ENCODE results near the gene GALNT2.

GALNT2 gene

DNA sequence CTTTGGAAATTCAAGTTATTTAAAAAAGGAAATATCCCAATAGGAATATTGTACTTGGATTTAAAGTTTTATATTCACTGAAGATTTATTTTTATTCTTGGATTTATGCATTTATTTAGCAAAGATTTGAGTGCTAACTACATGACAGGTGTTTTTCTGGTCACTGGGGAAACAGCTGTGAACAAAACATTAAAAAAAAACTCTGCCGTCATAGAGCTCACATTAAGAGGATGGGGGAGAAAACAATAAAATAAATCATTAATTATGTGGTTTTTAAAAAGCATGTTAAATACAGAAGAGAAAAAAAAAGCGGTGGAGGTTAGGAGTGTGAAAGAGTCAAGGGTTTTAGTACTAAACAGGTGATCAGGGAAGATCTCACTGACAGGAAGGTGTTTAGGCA lies 149.9 kb downstream of the GALNT2 start:
- Histone ChIP-seq H4K8ac (ENCODE audit: low read depth, low read length) (no peak overlapping the region), H3K9ac (ENCODE audit: low read length) (no peak overlapping the region), H2BK12ac (ENCODE audit: low read length) (no peak overlapping the region), H4K91ac (ENCODE audit: low read depth, low read length) (no peak overlapping the region), H3K23ac (ENCODE audit: low read length) (no peak overlapping the region), H3K36me3 (ENCODE audit: control insufficient read depth in 1 of 2, insufficient read depth in 2 of 2, low read length in 2 of 2) (no peaks in the 10 kb centered on the region), H4K12ac (ENCODE audit: low read depth, low read length) (no peak overlapping the region), H2BK5ac (ENCODE audit: low read depth, low read length, poor library complexity) (no peak overlapping the region), H3K27ac (ENCODE audit: low read depth, low read length) (no peak overlapping the region), H3K4me3 (ENCODE audit: low read depth, low read length) (no peak overlapping the region), H3K4ac (ENCODE audit: low read depth, low read length) (no peak overlapping the region), H2AK5ac (ENCODE audit: low read length) (no peak overlapping the region), H3K18ac (ENCODE audit: low read length) (no peak overlapping the region), H2BK120ac (ENCODE audit: insufficient read depth, low read length, poor library complexity) (no peak overlapping the region), H3K4me1 (ENCODE audit: control insufficient read depth in 1 of 2, insufficient read depth in 2 of 2, low read length in 2 of 2) (peaks cover 5 to 11% of the 10 kb centered on the region in 2 experiments), H3K79me2 (ENCODE audit: control insufficient read depth, insufficient read depth, low read length, poor library complexity) (no peaks in the 10 kb centered on the region), H3K14ac (ENCODE audit: low read length) (no peak overlapping the region), H3K79me1 (ENCODE audit: low read length) (peaks cover 2% of the 10 kb centered on the region), H2AFZ (ENCODE audit: insufficient read depth, low read length, poor library complexity) (no peak overlapping the region), H3K4me2 (ENCODE audit: low read length) (no peak overlapping the region), H3K27me3 (ENCODE audit: insufficient read depth, low read length) (no peaks in the 10 kb centered on the region), H3K9me3 (ENCODE audit: insufficient read depth, low read depth, low read length) (peaks cover 1% of the 10 kb centered on the region)
- no peak for DNase-seq
- 100% methylated on average over 1 of the region's 2 CpGs for WGBS (ENCODE audit: extremely low coverage, insufficient coverage, insufficient read length)

DNA sequence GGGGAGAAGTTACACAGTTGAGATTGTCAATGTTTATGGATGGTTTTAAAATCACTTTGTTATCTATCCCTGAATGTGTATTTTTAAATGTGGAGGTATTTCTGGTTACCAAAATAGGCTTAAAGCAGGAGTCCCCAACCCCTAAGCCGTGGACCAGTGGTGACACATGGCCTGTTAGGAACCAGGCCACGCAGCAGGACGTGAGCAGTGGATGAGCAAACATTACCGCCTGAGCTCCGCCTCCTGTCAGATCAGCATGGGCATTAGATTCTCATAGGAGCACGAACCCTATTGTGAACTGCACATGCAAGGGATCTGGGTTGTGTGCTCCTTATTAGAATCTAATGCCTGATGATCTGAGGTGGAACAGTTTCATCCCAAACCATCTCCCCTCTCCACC lies 151.6 kb downstream of the GALNT2 start:
- H3K18ac ChIP-seq (ENCODE audit: low read length): no peak overlapping the region

DNA sequence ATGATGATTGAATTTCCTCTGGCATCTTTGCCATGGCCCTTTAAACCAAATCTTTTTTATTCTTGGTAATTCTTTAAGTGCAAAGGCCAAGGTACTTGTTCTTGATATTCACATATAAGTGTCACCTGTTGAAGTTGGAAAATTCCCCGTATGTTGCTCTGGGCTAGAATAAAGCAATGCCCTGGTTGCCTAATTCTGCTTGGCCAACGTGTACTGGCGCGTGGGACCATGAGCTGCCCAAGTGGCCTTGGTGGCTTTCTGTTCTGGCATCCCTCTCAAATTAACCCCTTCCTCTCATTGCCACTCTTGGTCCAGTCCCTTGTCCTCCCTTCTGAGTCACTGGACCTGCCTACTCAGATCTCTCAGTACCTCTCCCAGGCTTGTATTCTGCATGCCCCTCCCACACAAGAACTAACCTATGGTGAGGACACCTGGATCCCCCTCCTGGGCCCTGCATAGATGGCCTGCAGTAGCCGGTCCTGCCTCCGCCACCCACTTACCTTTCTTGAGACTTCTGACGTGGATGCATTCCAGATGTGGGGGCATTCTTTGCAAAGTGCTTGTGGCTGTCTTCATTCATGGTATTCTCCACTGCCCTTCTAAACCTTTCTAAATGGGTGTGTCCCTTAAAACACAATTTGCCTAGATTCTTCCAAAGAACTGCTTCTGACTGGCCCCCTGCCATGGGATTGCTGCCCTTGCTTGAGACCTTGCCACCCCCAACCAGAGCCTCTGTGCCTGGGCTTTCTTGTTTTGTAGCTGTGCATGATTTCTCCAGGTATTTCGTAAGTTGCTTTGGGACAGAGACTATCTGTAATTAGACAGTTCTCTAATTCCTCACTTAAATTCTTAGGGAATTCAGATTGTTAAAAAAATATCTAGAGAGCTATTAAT lies 152.4 kb downstream of the GALNT2 start:
- Histone ChIP-seq H3K79me1 (ENCODE audit: low read length) (peaks cover 2% of the 10 kb centered on the region), H3K4me3 (ENCODE audit: low read depth, low read length) (no peak overlapping the region), H3K4me1 (ENCODE audit: control insufficient read depth in 1 of 2, insufficient read depth in 2 of 2, low read length in 2 of 2) (peaks cover 3 to 6% of the 10 kb centered on the region in 2 experiments), H3K4ac (ENCODE audit: low read depth, low read length) (no peak overlapping the region), H3K9ac (ENCODE audit: low read length) (no peak overlapping the region), H2BK5ac (ENCODE audit: low read depth, low read length, poor library complexity) (no peak overlapping the region), H3K9me3 (ENCODE audit: insufficient read depth, low read depth, low read length) (peaks cover 1% of the 10 kb centered on the region), H2BK120ac (ENCODE audit: insufficient read depth, low read length, poor library complexity) (no peak overlapping the region), H3K27me3 (ENCODE audit: insufficient read depth, low read length) (no peaks in the 10 kb centered on the region), H4K12ac (ENCODE audit: low read depth, low read length) (no peak overlapping the region), H3K79me2 (ENCODE audit: control insufficient read depth, insufficient read depth, low read length, poor library complexity) (no peaks in the 10 kb centered on the region), H3K23ac (ENCODE audit: low read length) (no peak overlapping the region), H2AFZ (ENCODE audit: insufficient read depth, low read length, poor library complexity) (no peak overlapping the region), H3K18ac (ENCODE audit: low read length) (no peak overlapping the region), H2AK5ac (ENCODE audit: low read length) (no peak overlapping the region), H2BK12ac (ENCODE audit: low read length) (no peak overlapping the region), H3K27ac (ENCODE audit: low read depth, low read length) (no peak overlapping the region), H4K8ac (ENCODE audit: low read depth, low read length) (no peak overlapping the region), H3K4me2 (ENCODE audit: low read length) (no peak overlapping the region), H3K14ac (ENCODE audit: low read length) (no peak overlapping the region), H3K36me3 (ENCODE audit: control insufficient read depth in 1 of 2, insufficient read depth in 2 of 2, low read length in 2 of 2) (no peaks in the 10 kb centered on the region), H4K91ac (ENCODE audit: low read depth, low read length) (no peak overlapping the region)
- no CpG with 5 or more reads among the region's 8 CpGs for WGBS (ENCODE audit: extremely low coverage, insufficient coverage, insufficient read length)
- no peak for DNase-seq

More for the DNA sequence above, 151.6 kb downstream of the GALNT2 start:
- peaks cover 1% of the 10 kb centered on the region for H3K9me3 ChIP-seq (ENCODE audit: insufficient read depth, low read depth, low read length)
- H3K27ac ChIP-seq (ENCODE audit: low read depth, low read length): no peak overlapping the region
- H3K79me1 ChIP-seq (ENCODE audit: low read length): peaks cover 2% of the 10 kb centered on the region
- H3K14ac ChIP-seq (ENCODE audit: low read length): no peak overlapping the region
- H2BK5ac ChIP-seq (ENCODE audit: low read depth, low read length, poor library complexity): no peak overlapping the region
- peaks cover 3 to 8% of the 10 kb centered on the region in 2 experiments for H3K4me1 ChIP-seq (ENCODE audit: control insufficient read depth in 1 of 2, insufficient read depth in 2 of 2, low read length in 2 of 2)
- H3K4me2 ChIP-seq (ENCODE audit: low read length): no peak overlapping the region
- H4K12ac ChIP-seq (ENCODE audit: low read depth, low read length): no peak overlapping the region
- H3K9ac ChIP-seq (ENCODE audit: low read length): no peak overlapping the region
- no peak for DNase-seq
- no peaks in the 10 kb centered on the region for H3K27me3 ChIP-seq (ENCODE audit: insufficient read depth, low read length)
- H4K91ac ChIP-seq (ENCODE audit: low read depth, low read length): no peak overlapping the region
- H3K23ac ChIP-seq (ENCODE audit: low read length): no peak overlapping the region
- no peak overlapping the region for H3K4me3 ChIP-seq (ENCODE audit: low read depth, low read length)
- no peak overlapping the region for H2AK5ac ChIP-seq (ENCODE audit: low read length)
- no peak overlapping the region for H3K4ac ChIP-seq (ENCODE audit: low read depth, low read length)
- H4K8ac ChIP-seq (ENCODE audit: low read depth, low read length): no peak overlapping the region
- no peaks in the 10 kb centered on the region for H3K79me2 ChIP-seq (ENCODE audit: control insufficient read depth, insufficient read depth, low read length, poor library complexity)
- H2BK12ac ChIP-seq (ENCODE audit: low read length): no peak overlapping the region
- no peak overlapping the region for H2BK120ac ChIP-seq (ENCODE audit: insufficient read depth, low read length, poor library complexity)
- H3K36me3 ChIP-seq (ENCODE audit: control insufficient read depth in 1 of 2, insufficient read depth in 2 of 2, low read length in 2 of 2): no peaks in the 10 kb centered on the region
- no peak overlapping the region for H2AFZ ChIP-seq (ENCODE audit: insufficient read depth, low read length, poor library complexity)
- no CpG with 5 or more reads among the region's 6 CpGs for WGBS (ENCODE audit: extremely low coverage, insufficient coverage, insufficient read length)

DNA sequence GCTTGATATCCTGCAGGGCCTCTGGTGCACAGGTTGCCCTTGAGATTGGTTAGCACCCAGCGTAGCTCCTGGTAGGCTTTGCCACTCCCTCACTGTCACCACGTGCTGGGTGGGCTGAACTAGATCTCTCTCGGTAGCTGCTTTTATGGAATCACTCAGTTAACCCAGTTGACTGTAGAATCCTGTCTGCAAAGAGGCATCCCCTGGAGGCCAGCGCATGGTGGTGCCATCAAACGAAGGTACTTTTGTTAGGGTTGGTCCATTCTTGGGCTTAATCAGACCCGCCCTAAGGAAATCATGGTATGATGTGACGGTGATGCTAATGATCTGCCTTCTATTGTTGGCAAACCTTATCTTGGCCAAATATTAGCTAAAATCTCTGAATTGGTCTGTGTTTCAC lies 153.4 kb downstream of the GALNT2 start:
- Histone ChIP-seq H3K14ac (ENCODE audit: low read length) (no peak overlapping the region), H3K9ac (ENCODE audit: low read length) (no peak overlapping the region), H2BK12ac (ENCODE audit: low read length) (no peak overlapping the region), H3K36me3 (ENCODE audit: control insufficient read depth in 1 of 2, insufficient read depth in 2 of 2, low read length in 2 of 2) (no peaks in the 10 kb centered on the region), H3K4me3 (ENCODE audit: low read depth, low read length) (no peak overlapping the region), H2AFZ (ENCODE audit: insufficient read depth, low read length, poor library complexity) (no peak overlapping the region), H3K4me1 (ENCODE audit: control insufficient read depth in 1 of 2, insufficient read depth in 2 of 2, low read length in 2 of 2) (peaks cover 3 to 6% of the 10 kb centered on the region in 2 experiments), H2BK120ac (ENCODE audit: insufficient read depth, low read length, poor library complexity) (no peak overlapping the region), H3K4me2 (ENCODE audit: low read length) (no peak overlapping the region), H3K18ac (ENCODE audit: low read length) (no peak overlapping the region), H4K91ac (ENCODE audit: low read depth, low read length) (no peak overlapping the region), H3K4ac (ENCODE audit: low read depth, low read length) (no peak overlapping the region), H3K79me2 (ENCODE audit: control insufficient read depth, insufficient read depth, low read length, poor library complexity) (no peaks in the 10 kb centered on the region), H2AK5ac (ENCODE audit: low read length) (no peak overlapping the region), H3K27me3 (ENCODE audit: insufficient read depth, low read length) (no peaks in the 10 kb centered on the region), H3K27ac (ENCODE audit: low read depth, low read length) (no peak overlapping the region), H4K12ac (ENCODE audit: low read depth, low read length) (no peak overlapping the region), H3K23ac (ENCODE audit: low read length) (no peak overlapping the region), H3K79me1 (ENCODE audit: low read length) (no peaks in the 10 kb centered on the region), H4K8ac (ENCODE audit: low read depth, low read length) (no peak overlapping the region), H3K9me3 (ENCODE audit: insufficient read depth, low read depth, low read length) (peaks cover 1% of the 10 kb centered on the region), H2BK5ac (ENCODE audit: low read depth, low read length, poor library complexity) (no peak overlapping the region)
- no CpG with 5 or more reads among the region's 7 CpGs for WGBS (ENCODE audit: extremely low coverage, insufficient coverage, insufficient read length)
- no peak for DNase-seq

Measured in trophoblast cell (in vitro differentiated cells and primary cell).